K562 treated with DMSO at 1 percent for 4 hours (cell line): Measurements from ENCODE around the gene SDF2L1. TPM values are rescaled to one million over a fixed set of nuclear protein-coding genes. Genes with fewer than 3 reads are reported as not detected.

ENCODE experiments used
- total RNA-seq: library from RNA; unstranded; fragments of 300-600 nt; gene quantifications from 2 replicates; pipeline ENCODE4 v1.2.3, GENCODE V29; 2022; ENCODE audit not compliant: insufficient read depth

The SDF2L1 gene
- total RNA-seq: 510 and 661 TPM in 2 replicates

GRCh38 chr22:21641789-21642583 lies at the start of gene SDF2L1:
SDF2L1 (plus strand) TSS chr22:21642302; CDS start chr22:21642337, 35 bp downstream.

GRCh38 chr22:21629255-21630149 lies 12.6 kb upstream of the SDF2L1 start, which contains the start of gene YDJC:
YDJC (minus strand) TSS chr22:21630022; CDS start chr22:21630014, 8 bp downstream.

GRCh38 chr22:21632237-21632895 lies 9.7 kb upstream of the SDF2L1 start, which contains the start of gene CCDC116:
CCDC116 (plus strand) TSS chr22:21632760; CDS start chr22:21633182, 422 bp downstream.

Other genes with a start within 250 kb of the SDF2L1 start
- 46.7 and 55.7 TPM in 2 replicates for gene HIC2, start 224.9 kb upstream of the SDF2L1 start, total RNA-seq
- gene TMEM191C, start 174.9 kb upstream of the SDF2L1 start, total RNA-seq: 9.1 and 19.9 TPM in 2 replicates
- 0.35 and 1.1 TPM in 2 replicates for gene RIMBP3C, start 90.8 kb upstream of the SDF2L1 start, total RNA-seq
- gene UBE2L3, start 74.6 kb upstream of the SDF2L1 start, total RNA-seq: 201 and 254 TPM in 2 replicates
- gene YDJC, start 12.3 kb upstream of the SDF2L1 start, total RNA-seq: 420 and 429 TPM in 2 replicates
- 2.4 and 3.6 TPM in 2 replicates for gene CCDC116, start 9.5 kb upstream of the SDF2L1 start, total RNA-seq
- 88.8 and 103 TPM in 2 replicates for gene PPIL2, start 23.7 kb downstream of the SDF2L1 start, total RNA-seq
- gene YPEL1, start 93.5 kb downstream of the SDF2L1 start, total RNA-seq: 2.2 and 7.5 TPM in 2 replicates
- 239 and 265 TPM in 2 replicates for gene MAPK1, start 225.3 kb downstream of the SDF2L1 start, total RNA-seq